HG02885 (cell line): ENCODE results near the gene ERBB4.
"Not testable (repeated sequence)": the region's sequence is repeated elsewhere in the genome, so short reads cannot be mapped to it uniquely, and the experiment has no call there.

ENCODE experiments used
- ATAC-seq: cut with Tn5 transposase; IDR thresholded peaks from one replicate; pipeline ENCODE4 v1.9.1; 2021; ENCODE audit warnings: mild to moderate bottlenecking; ENCODE audit not compliant: unreplicated experiment, poor library complexity

Gene ERBB4

DNA sequence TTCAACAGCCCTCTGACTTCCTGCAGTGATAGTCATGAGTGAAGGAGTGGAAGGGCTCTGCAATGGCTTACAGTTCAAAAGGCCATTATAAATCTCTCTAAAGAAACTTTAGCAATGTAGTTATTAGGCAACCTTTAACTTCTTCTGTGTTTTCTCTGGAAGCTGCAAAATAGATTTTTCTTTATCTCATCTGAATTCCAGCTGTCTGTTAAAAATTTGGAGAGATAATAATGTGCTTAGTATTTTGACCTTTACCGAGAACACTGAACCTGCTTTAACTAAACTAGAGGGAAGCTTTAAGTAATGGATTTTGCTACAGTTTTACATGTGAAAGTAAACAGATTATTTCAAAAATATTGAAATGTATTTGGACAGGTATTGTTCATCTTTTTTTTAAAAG is 847.9 kb downstream of the ERBB4 start:
- no peak for ATAC-seq

DNA sequence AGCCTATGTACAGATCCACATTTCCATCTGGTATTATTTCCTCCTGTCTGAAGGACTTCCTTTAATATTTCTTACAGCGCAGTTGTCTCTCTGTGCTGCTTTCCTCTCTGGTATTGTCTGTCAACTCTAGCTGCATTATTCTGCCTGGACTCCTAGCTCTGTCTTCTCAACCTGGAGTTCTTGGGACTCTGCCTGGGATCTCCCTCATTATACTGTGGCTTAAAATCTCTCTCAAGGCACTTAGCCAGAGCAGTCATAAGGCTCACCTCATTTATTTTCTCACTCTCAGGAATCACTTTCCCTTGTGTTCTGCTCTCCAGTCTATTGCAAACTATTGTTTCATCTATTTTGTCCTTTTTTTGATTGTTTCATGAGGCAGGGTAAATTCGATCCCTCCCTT is 850.4 kb downstream of the ERBB4 start:
- no peak for ATAC-seq

DNA sequence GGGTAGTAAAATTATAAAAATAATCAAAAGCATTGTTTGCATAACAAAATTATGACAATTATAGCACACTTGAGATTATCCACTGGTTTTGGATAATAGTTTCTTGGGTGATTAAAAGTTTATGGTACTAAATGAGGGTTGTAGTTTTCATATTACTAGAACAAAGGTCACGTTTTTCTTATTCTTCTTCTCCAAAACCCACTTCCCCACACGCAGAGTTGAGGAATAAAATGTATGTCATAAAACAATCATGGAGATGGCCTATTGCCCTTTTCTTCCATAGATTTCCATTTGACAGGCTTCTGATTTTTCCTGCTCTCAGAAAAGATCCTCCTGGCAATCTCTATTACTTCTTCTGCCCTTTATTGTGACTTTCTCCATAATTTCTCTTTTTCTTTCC is 863.9 kb downstream of the ERBB4 start:
- ATAC-seq = no peak

DNA sequence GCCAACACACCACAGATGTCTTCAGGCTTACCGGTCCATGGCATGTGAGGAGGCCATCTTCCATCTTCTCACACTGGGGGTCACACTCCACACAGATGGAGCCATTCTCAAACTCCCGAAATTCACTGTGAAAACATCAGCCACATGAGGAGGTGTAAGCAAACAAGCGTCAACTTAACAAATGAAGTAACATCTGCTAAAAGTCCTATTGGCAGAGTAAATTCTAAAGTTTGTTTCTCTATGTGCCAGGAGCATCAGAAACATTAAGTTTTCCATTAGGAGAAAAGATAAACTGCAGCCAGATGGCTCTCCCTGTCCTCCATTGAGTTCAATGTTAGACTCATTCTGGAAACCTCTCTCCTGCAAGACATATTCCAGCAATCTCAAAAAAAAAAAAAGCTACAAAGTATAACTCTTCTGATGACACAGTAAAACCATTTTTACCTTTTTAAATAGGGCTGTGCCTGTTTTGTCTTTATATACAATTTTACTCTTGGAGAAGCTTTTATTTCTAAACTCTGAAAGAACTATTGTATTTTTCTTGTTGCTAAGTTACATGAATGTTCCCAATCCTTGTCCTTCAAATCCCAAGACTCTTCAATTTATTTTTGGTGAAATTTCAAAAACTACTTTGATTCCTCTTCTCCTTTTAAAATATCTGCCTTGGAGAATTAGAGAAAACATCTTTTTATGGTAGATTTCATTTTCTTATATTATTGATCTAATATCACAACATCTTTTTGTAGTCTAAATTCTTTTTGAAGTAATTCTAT is 865.3 kb downstream of the ERBB4 start:
- ATAC-seq = no peak

DNA sequence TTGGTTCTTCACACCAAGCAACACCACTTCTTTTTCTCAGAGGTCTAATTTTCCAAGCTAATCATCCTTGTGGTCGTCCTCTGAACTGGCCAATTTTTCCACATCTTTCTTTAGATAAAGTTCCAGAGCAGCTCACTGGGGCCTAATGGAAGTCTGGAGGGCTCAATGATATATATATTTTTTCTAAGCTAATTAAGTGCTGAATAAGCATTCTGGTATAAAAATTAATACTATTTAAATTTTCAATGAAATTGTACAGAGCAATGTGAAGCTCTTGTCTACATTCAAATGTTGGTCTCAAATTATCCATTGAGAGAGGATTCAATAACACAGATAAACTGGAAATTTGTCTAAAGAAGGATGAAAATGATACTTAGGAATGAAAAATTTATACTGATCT is 866.6 kb downstream of the ERBB4 start:
- ATAC-seq = no peak

DNA sequence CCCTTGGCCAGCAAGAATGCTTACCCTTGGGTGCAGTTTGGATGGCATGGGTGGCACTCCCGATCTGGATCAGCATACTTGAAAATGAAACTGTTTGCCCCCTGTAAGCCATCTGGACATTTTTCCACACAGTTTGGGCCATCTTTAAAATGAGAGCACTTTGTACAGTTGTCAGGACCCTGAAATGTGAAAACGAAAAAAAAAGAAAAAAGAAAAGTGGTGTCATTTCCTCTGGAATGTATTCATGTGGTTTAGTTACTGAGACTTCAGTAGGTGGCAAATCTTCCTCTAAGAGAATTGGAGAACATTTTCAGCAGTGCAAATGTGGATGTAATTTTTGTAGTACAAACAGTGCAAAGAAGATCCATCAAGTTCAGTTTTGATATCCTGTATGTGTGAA is 873.3 kb downstream of the ERBB4 start:
- no peak for ATAC-seq

DNA sequence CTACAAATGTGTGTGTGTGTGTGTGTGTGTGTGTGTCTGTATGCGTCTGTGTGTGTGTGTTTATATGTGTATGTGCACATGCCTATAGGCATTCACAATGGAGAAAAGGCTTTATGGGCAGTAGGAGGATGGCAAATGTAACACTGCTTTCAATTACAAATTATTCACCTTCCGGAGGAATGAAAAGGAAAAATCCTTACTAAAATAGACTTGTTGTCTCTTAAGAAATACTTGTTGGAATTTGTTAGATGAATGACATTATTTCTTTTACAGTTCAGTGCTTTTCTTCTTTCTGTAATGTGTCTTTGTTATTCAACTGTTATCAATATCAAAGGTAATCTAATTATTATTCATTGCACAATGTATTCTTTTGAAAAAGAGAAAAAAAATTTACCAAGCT is 874.3 kb downstream of the ERBB4 start:
- no peak for ATAC-seq

DNA sequence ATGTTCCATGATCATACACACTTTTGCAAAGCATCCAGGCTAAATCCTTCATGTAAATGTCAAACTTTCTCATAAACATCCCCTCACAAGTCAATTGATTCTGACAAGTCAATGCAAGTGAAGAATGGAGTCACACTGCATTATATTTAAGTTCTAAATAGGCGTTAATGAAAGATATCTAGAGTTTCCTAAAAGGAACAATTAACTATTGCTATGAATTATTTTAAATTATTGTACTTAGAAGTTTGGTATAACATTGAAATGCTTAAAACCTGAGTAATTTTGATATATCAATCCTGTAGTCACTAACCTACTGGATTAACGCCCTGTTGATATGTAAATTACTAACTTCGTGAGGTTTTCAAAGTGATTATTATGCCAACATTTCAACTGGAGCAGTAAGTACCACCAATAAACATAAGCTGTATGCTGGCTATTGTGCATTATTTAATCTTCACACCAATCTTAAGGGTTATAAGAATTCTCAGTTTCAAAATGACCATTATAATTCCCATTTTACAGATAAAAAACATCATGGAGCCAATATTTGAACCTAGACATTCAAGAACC is 884.3 kb downstream of the ERBB4 start:
- ATAC-seq = no peak

DNA sequence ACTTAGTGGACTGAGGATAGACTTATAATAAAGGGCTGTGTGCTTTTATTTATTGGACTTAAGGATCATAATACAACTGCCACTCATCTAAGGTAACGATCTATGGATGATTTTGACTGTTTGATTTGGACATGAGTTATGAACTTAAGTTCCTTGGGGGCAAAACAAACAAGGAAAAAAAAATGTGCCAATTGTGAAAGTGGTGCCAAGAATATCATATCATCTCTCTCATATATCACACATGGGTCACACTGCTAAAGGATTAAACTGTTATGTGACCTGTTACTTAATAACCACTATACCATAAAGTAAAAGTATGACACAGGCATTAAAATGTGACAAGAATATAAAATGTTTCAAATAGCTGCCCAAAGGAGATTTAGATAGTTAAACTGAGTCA is 886.3 kb downstream of the ERBB4 start:
- ATAC-seq = no peak

DNA sequence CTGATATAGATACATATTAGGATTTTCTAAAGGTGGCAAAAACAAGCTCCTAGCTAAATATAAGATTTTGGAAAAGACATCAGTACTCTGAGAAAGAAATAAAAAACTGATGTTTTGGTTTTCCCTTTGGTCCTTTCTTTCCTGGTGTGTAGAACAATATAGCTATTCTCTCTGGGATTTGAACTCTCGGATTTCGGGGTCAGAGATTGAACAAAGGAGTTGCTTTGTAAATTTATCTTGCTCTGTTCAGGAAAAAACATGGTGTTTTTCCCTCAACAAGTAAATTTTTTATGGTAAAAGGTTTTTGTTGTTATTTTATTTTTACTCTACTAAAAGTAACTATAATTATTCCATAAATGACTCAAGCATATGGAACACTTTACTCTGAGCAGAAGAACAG is 889.3 kb downstream of the ERBB4 start:
- no peak for ATAC-seq

DNA sequence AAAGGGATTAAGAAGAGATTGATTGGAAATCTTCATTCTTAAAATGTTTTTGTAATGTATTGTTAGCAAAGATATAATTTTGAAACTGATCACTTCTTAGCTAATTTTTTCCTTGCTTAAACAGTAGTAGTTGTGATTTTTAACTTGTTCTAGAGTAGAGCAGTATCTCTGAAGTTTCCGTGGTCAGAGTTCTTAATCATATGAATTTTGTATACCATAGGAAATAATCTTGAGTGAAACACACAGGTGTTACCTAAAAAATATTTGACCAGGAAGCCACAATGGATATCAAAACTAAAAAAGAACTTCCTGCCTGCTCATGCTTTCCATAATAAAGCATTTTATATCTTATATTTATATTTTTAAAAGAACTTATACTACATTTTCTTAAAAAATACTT is 907.1 kb downstream of the ERBB4 start:
- ATAC-seq = no peak

DNA sequence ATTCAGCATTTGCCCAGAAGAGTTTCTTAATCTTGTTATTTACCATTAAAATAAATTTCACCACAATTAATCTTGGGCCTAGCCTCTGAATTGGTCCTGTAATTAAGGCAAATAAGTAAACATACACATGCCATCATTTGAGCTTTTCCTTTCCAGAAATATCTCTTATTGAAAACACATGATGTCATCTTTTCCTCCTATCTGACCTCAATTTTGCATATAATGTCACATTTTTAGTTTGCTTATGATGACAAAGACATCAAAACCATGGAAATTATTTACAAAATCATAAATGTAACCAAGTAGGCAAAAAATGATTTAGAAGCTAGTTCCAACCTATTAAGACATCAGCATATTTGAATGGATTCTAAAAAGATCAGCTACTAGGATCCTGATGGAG is 915.5 kb downstream of the ERBB4 start:
- ATAC-seq = no peak

DNA sequence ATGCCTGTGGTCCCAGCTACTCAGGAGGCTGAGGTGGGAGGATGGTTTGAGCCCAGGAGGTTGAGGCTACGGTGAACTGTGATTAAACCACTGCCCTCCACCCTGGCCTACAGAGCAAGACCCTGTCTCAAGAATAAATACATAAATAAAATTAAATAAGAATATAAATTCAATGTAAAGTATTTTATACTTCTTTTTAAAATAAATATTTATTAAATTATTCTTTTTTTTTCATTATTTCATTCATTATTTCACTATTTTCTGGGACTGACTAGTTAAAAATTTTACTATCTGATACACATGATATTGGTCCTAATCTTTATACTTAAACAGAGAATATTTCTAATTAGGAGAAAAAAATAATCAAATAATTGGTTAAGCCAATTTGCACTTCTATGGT is 917.6 kb downstream of the ERBB4 start:
- no peak for ATAC-seq

DNA sequence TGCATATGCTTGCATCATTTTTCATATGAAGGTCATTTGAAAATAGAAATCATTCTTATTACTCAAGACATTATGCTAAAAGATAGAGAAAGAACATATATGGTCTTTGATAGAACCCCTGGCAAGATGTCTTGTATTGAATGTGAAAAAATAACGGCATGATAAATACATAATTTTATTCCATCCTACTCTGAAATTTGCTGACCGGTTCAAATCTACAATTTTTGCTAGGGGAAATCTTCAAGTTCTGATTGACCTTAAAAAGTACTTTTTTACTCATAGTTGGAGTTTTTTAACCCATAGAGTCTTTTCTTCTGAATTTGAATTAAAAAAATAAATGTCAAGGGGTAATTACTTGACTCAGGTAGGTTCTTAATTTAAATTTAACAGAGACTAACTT is 920.8 kb downstream of the ERBB4 start:
- ATAC-seq = no peak

DNA sequence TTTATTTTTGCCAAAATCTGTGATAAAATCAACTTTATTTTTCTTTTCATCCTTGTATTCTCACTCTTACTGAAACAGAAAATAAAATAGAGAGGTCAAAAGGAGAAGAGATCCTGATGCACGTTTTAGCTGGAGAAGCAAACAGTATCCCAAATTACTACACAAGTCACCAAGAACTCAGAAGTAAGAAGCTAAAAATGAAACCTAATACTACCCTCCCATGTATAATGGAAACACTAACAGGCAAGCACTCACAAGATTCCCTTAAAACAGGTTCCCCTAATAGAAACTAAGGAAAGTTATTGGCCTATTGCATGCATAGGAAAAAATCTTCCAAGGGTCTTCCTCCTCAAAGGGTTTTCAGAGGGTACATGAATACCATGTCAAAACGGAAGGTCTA is 927.0 kb downstream of the ERBB4 start:
- no peak for ATAC-seq

DNA sequence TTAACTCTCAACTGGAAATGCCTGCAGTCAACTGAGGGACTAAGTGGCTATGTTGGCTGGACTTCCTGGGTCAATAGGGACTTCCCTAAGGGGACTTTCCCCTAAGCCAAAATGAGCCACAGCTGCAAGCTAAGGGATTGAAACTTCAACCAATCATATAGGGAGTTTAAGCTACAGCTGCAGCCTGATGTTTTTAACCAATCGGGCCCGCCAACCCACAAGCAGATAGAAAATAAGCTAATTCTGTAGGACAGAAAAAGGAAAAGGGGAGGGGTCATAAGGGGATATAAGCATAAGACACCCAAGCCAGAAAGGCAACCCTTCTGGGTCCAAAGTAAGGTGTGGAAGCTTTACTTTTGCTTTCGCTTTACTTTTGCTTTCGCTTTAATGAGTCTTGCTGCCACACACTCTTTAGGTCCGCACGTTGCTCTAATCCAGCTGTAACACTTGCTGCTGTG is 927.5 kb downstream of the ERBB4 start:
- ATAC-seq = peak; percentile 42

DNA sequence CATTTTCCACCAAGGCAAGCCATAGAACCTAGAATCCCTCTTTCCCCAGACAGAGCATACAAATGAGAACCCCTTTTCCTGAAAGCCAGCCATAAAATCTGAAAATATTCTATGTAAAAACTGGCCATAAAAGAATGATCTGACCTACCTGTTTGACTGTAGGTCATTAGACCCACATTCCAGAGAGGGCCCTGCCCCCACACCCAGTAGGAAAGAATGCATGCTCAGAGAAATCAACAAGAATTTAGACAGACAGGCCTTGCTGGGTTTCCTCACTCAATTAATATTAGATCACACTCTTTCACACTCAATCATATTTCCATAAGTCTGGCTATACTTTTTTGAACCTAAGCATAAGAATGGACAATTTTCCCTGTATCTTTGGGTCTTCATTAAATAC is 929.5 kb downstream of the ERBB4 start:
- no peak for ATAC-seq

DNA sequence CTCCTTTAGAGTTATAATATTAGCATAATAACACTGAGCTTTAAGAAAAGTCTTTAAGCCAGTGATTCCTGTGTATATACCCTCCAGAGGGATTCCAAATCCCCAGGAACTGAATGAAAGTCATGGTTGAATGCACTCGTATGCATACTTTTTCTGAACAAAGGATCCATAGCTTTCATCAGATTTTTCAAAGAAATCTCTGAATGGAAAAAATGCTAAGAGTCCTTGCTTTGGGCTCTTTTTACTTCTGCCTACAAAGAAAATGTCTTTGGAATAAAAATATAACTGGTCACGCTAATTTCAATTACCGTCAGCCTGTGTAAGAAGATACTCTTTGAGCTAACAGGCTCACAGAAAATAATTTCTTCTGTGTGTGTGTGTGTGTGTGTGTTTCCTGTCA is 939.5 kb downstream of the ERBB4 start:
- no peak for ATAC-seq

DNA sequence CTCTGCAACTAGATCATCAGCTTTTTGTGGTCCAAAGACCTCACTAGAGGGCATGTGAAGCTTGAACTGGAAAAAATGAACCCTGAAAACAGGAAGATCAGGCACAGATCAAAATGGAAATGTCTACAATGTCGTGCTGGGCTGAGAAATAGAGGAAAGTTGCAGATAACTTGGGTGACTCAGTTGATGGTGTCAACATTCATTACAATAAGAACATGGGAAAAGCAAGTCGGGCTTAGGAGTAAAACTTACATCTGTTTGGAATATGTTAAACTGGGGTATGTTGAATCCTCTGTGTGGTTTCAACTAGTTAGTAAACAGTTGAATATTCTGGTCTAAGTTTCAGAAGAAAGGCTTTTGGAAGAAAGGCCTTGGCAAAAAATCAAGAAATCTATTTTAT is 940.4 kb downstream of the ERBB4 start:
- no peak for ATAC-seq

DNA sequence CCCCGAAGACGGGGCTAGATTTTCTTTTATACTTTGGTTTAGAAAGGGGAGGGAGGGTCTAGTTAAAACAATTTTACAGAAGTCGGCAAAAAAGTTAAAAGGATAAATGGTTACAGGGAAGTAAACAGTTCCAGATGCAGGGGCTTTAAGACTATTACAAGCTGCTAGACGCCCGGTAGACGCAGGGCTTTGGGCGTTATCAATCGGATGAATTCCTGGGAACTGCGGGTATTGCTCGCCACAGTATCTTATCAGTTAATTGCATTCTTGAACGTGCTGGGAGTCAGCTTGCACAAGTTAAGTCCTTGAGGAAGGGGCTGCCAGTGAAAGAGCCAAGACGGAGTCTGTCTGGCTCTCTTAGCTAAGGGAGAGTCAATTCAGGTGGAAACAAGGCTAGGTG is 946.6 kb downstream of the ERBB4 start:
- ATAC-seq = not testable (repeated sequence)

DNA sequence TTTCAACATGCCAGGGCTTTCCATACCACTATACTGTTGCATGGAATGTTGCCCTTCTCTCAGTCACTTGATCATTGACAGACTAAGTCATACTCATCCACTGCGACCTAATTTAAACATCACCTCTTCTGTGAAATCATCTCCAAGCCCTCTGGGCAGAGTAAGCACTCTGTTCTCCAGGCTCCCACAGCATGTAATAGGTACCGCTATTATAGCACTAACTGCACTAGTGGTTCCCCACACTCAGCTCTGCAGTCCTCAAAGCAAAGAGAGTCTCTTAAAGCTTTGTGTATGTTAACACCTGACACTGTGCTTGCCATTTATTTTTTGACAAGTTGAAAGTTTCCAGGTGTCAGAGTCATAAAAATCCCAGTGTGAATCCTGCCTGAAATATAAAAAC is 947.2 kb downstream of the ERBB4 start:
- ATAC-seq = no peak

DNA sequence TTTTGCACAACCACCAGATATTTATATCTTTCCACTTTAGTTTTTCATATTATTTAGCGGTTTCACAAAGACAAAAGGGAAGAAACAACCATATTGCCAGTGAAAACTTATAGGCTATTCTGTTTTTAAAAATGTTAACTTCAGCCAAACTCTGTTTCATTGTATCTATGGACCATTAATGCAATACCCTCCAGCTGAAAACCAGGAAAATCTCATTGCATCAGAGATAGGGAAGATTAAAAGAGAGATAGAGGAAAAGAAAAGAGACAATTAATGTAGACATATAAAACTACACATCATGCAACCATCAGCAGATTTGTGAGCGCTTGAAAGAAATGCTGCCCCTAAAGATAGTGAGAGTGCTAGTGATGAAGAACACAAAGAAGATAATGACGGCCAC is 970.2 kb downstream of the ERBB4 start:
- no peak for ATAC-seq
